Liver (tissue), 3 donors: Measurements from ENCODE around the gene POLD2.

ENCODE experiments used
- ATF3 ChIP-seq: IDR thresholded peaks from 2 replicates; pipeline ENCODE4 v1.6.1; 2016; ENCODE audit warnings: antibody characterized with exemption
- EGR1 ChIP-seq, 2 donors: IDR thresholded peaks; 2 replicates each; pipeline ENCODE4 v1.6.1; 2016 to 2018; ENCODE audit warnings: antibody characterized with exemption in 2 of 2, low read depth in 2 of 2
- FOXA2 ChIP-seq: IDR thresholded peaks from 2 replicates; pipeline ENCODE4 v1.6.1; 2016; ENCODE audit warnings: antibody characterized with exemption
- GABPA ChIP-seq, 2 donors: IDR thresholded peaks in 1 of 2; conservative IDR thresholded peaks in 1 of 2; 2 replicates each; pipeline ENCODE4 v1.6.1; 2016; ENCODE audit warnings: antibody characterized with exemption in 2 of 2, mild to moderate bottlenecking in 1 of 2, moderate library complexity in 1 of 2
- JUND ChIP-seq, 2 donors: IDR thresholded peaks; 2 replicates each; pipeline ENCODE4 v1.6.1; 2016; ENCODE audit warnings: antibody characterized with exemption in 2 of 2
- RAD21 ChIP-seq, 2 donors: IDR thresholded peaks; 2 replicates each; pipeline ENCODE4 v1.6.1; 2016; ENCODE audit warnings: antibody characterized with exemption in 2 of 2, mild to moderate bottlenecking in 2 of 2
- REST ChIP-seq: IDR thresholded peaks from 2 replicates; pipeline ENCODE4 v1.6.1; 2016; ENCODE audit warnings: antibody characterized with exemption, mild to moderate bottlenecking
- SP1 ChIP-seq: IDR thresholded peaks from 2 replicates; pipeline ENCODE4 v1.6.1; 2018; ENCODE audit warnings: antibody characterized with exemption, mild to moderate bottlenecking
- TAF1 ChIP-seq: conservative IDR thresholded peaks from 2 replicates; pipeline ENCODE4 v1.6.1; 2016; ENCODE audit warnings: antibody characterized with exemption, mild to moderate bottlenecking
- YY1 ChIP-seq: IDR thresholded peaks from 2 replicates; pipeline ENCODE4 v1.6.1; 2016; ENCODE audit warnings: antibody characterized with exemption, mild to moderate bottlenecking
- TF ChIP-seq, protein P1 (sequence below): fragments of 150-350 bp; IDR thresholded peaks from 2 replicates; pipeline ENCODE4 v1.5.1; 2017; ENCODE audit warnings: improper control_type of control experiment, low read depth, low read length; ENCODE audit not compliant: missing input control
- donor health status: healthy.
- donor health status: healthy.

GRCh38 chr7:44097064-44097932 is 26.1 kb downstream of the POLD2 start:
- TF ChIP-seq, protein P1, sequence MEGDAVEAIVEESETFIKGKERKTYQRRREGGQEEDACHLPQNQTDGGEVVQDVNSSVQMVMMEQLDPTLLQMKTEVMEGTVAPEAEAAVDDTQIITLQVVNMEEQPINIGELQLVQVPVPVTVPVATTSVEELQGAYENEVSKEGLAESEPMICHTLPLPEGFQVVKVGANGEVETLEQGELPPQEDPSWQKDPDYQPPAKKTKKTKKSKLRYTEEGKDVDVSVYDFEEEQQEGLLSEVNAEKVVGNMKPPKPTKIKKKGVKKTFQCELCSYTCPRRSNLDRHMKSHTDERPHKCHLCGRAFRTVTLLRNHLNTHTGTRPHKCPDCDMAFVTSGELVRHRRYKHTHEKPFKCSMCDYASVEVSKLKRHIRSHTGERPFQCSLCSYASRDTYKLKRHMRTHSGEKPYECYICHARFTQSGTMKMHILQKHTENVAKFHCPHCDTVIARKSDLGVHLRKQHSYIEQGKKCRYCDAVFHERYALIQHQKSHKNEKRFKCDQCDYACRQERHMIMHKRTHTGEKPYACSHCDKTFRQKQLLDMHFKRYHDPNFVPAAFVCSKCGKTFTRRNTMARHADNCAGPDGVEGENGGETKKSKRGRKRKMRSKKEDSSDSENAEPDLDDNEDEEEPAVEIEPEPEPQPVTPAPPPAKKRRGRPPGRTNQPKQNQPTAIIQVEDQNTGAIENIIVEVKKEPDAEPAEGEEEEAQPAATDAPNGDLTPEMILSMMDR = no peak
- TF ChIP-seq REST = no peak
- TF ChIP-seq GABPA (IDR thresholded peaks at IDR 0.05 in 1 of 2, conservative IDR thresholded peaks at IDR 0.05 in 1 of 2) = no peak
- no peak for TF ChIP-seq JUND (IDR thresholded peaks at IDR 0.05)
- TF ChIP-seq EGR1 (IDR thresholded peaks at IDR 0.05; ENCODE audit: low read depth in 2 of 2) = no peak
- TF ChIP-seq TAF1 = no peak
- TF ChIP-seq YY1 = no peak
- no peak for TF ChIP-seq FOXA2
- no peak for TF ChIP-seq RAD21 (IDR thresholded peaks at IDR 0.05)
- TF ChIP-seq SP1 = no peak
- TF ChIP-seq ATF3 = no peak
